ENCODE results near the gene PKD1. TPM values are rescaled to one million over a fixed set of nuclear protein-coding genes. Genes with fewer than 3 reads are reported as not detected.

Gene PKD1
- total and polyA plus RNA-seq, 7 experiments from 2014 or later = 4.9 to 153 (median 97.6) TPM

GRCh38 chr16:2171601-2172178 lies 36.0 kb upstream of the PKD1 start:
- H3K27me3 ChIP-seq (ENCODE audit: control insufficient read depth in 2 of 2, insufficient read depth in 2 of 2, low read length in 2 of 2) = no peaks in the 10 kb centered on the region
- CTCF ChIA-PET = no interaction called here
- H3K4me1 Mint-ChIP-seq = peaks cover 0 to 4% (median 0%) of the 10 kb centered on the region in 7 donors
- no peaks in the 10 kb centered on the region for H3K27me3 Mint-ChIP-seq
- DNase-seq (no peak), ATAC-seq (no peak)
- H3K4me3 ChIP-seq (ENCODE audit: low read length) = no peak overlapping the region
- POLR2A ChIA-PET = interaction anchor here (0.6 kb wide), 1 partner anchor 223 kb away, joined by 4 read pairs; no protein-coding TSS in a partner anchor
- H3K9me3 Mint-ChIP-seq = no peaks in the 10 kb centered on the region
- H3K27ac ChIP-seq (ENCODE audit: low read depth, low read length) = no peak overlapping the region
- H3K27ac Mint-ChIP-seq = no peak overlapping the region
- H3K4me3 Mint-ChIP-seq = no peak overlapping the region
- H3K36me3 Mint-ChIP-seq = peaks cover 3 to 11% (median 4%) of the 10 kb centered on the region in 5 donors
- H3K4me1 ChIP-seq (ENCODE audit: control insufficient read depth in 2 of 2, insufficient read depth in 2 of 2, low read length in 2 of 2) = no peaks in the 10 kb centered on the region
- no peaks in the 10 kb centered on the region for H3K9me3 ChIP-seq (ENCODE audit: control insufficient read depth in 2 of 3, low read length in 3 of 3)
- peaks cover 0 to 65% (median 0%) of the 10 kb centered on the region in 3 experiments for H3K36me3 ChIP-seq (ENCODE audit: control insufficient read depth in 2 of 3, insufficient read depth in 3 of 3, low read length in 3 of 3)
- intact Hi-C loops (cut with micrococcal nuclease) = no loop called here

GRCh38 chr16:2170587-2171435 lies 35.1 kb upstream of the PKD1 start:
- Mint-ChIP-seq H3K36me3 (peaks cover under 1 to 11% (median 4%) of the 10 kb centered on the region in 5 donors), H3K27ac (no peak overlapping the region), H3K9me3 (no peaks in the 10 kb centered on the region), H3K4me1 (peaks cover 0 to 4% (median 0%) of the 10 kb centered on the region in 7 donors), H3K4me3 (no peak overlapping the region), H3K27me3 (no peaks in the 10 kb centered on the region)
- Histone ChIP-seq H3K27me3 (ENCODE audit: control insufficient read depth in 2 of 2, insufficient read depth in 2 of 2, low read length in 2 of 2) (no peaks in the 10 kb centered on the region), H3K9me3 (ENCODE audit: control insufficient read depth in 2 of 3, low read length in 3 of 3) (no peaks in the 10 kb centered on the region), H3K4me1 (ENCODE audit: control insufficient read depth in 2 of 2, insufficient read depth in 2 of 2, low read length in 2 of 2) (no peaks in the 10 kb centered on the region), H3K4me3 (ENCODE audit: low read length) (no peak overlapping the region), H3K27ac (ENCODE audit: low read depth, low read length) (no peak overlapping the region), H3K36me3 (ENCODE audit: control insufficient read depth in 2 of 3, insufficient read depth in 3 of 3, low read length in 3 of 3) (peaks cover 0 to 66% (median 3%) of the 10 kb centered on the region in 3 experiments)
- POLR2A ChIA-PET = no interaction called here
- no peak for DNase-seq
- CTCF ChIA-PET = no interaction called here
- ATAC-seq = no peak
- intact Hi-C loops (cut with micrococcal nuclease) = no loop called here

GRCh38 chr16:2170080-2170479 lies 34.4 kb upstream of the PKD1 start:
- no peaks in the 10 kb centered on the region for H3K9me3 Mint-ChIP-seq
- intact Hi-C loops (cut with micrococcal nuclease) = no loop called here
- Histone ChIP-seq H3K36me3 (ENCODE audit: control insufficient read depth in 2 of 3, insufficient read depth in 3 of 3, low read length in 3 of 3) (peaks cover 0 to 61% (median 3%) of the 10 kb centered on the region in 3 experiments), H3K9me3 (ENCODE audit: control insufficient read depth in 2 of 3, low read length in 3 of 3) (no peaks in the 10 kb centered on the region), H3K27me3 (ENCODE audit: control insufficient read depth in 2 of 2, insufficient read depth in 2 of 2, low read length in 2 of 2) (no peaks in the 10 kb centered on the region), H3K27ac (ENCODE audit: low read depth, low read length) (no peak overlapping the region), H3K4me3 (ENCODE audit: low read length) (no peak overlapping the region), H3K4me1 (ENCODE audit: control insufficient read depth in 2 of 2, insufficient read depth in 2 of 2, low read length in 2 of 2) (no peaks in the 10 kb centered on the region)
- H3K36me3 Mint-ChIP-seq = peaks cover 0 to 10% (median 4%) of the 10 kb centered on the region in 5 donors
- H3K4me3 Mint-ChIP-seq = no peak overlapping the region
- CTCF ChIA-PET = no interaction called here
- no peaks in the 10 kb centered on the region for H3K27me3 Mint-ChIP-seq
- no peak for ATAC-seq
- no peak overlapping the region for H3K27ac Mint-ChIP-seq
- POLR2A ChIA-PET = no interaction called here
- DNase-seq = no peak
- H3K4me1 Mint-ChIP-seq = peaks cover 0 to 4% (median 0%) of the 10 kb centered on the region in 7 donors

GRCh38 chr16:2167068-2167638 lies 31.5 kb upstream of the PKD1 start:
- no peak for DNase-seq
- CTCF ChIA-PET = interaction anchor here (0.8 kb wide), 1 partner anchor 20 kb away, joined by 3 read pairs; no protein-coding TSS in a partner anchor
- Mint-ChIP-seq H3K4me1 (peaks cover 0 to 3% (median 0%) of the 10 kb centered on the region in 7 donors), H3K9me3 (no peaks in the 10 kb centered on the region), H3K27ac (no peak overlapping the region), H3K27me3 (no peaks in the 10 kb centered on the region), H3K36me3 (peaks cover 0 to 9% (median 0%) of the 10 kb centered on the region in 5 donors), H3K4me3 (no peak overlapping the region)
- ATAC-seq = no peak
- H3K36me3 ChIP-seq (ENCODE audit: control insufficient read depth in 2 of 3, insufficient read depth in 3 of 3, low read length in 3 of 3) = peaks cover 0 to 42% (median 3%) of the 10 kb centered on the region in 3 experiments
- intact Hi-C loops (cut with micrococcal nuclease) = no loop called here
- POLR2A ChIA-PET = interaction anchor here (0.6 to 1.8 kb wide), 2 partner anchors 12 to 1323 kb away, joined by 3 to 6 read pairs; partner anchors contain the start of gene TRAF7
- H3K9me3 ChIP-seq (ENCODE audit: control insufficient read depth in 2 of 3, low read length in 3 of 3) = no peaks in the 10 kb centered on the region
- no peak overlapping the region for H3K4me3 ChIP-seq (ENCODE audit: low read length)
- H3K27ac ChIP-seq (ENCODE audit: low read depth, low read length) = no peak overlapping the region
- no peaks in the 10 kb centered on the region for H3K4me1 ChIP-seq (ENCODE audit: control insufficient read depth in 2 of 2, insufficient read depth in 2 of 2, low read length in 2 of 2)
- H3K27me3 ChIP-seq (ENCODE audit: control insufficient read depth in 2 of 2, insufficient read depth in 2 of 2, low read length in 2 of 2) = no peaks in the 10 kb centered on the region

- intact Hi-C loops (cut with micrococcal nuclease) = no loop called here
- H3K4me3 ChIP-seq (ENCODE audit: low read length) = no peak overlapping the region
- H3K4me1 Mint-ChIP-seq = peaks cover 0 to 3% (median 0%) of the 10 kb centered on the region in 7 donors
- H3K27me3 Mint-ChIP-seq = no peaks in the 10 kb centered on the region
- peak overlapping the region in 2 of 9 donors; percentile 25 to 56 for H3K27ac Mint-ChIP-seq
- no peak overlapping the region for H3K27ac ChIP-seq (ENCODE audit: low read depth, low read length)
- ChIA-PET POLR2A (interaction anchor here (0.6 to 1.8 kb wide), 2 partner anchors 12 to 1322 kb away, joined by 3 to 6 read pairs; partner anchors contain the start of gene TRAF7), CTCF (interaction anchor here (0.8 kb wide), 1 partner anchor 21 kb away, joined by 3 read pairs; no protein-coding TSS in a partner anchor)
- H3K4me1 ChIP-seq (ENCODE audit: control insufficient read depth in 2 of 2, insufficient read depth in 2 of 2, low read length in 2 of 2) = no peaks in the 10 kb centered on the region
- peaks cover 0 to 13% (median 0%) of the 10 kb centered on the region in 5 donors for H3K36me3 Mint-ChIP-seq
- no peak for ATAC-seq
- no peaks in the 10 kb centered on the region for H3K9me3 Mint-ChIP-seq
- no peak for DNase-seq
- no peaks in the 10 kb centered on the region for H3K9me3 ChIP-seq (ENCODE audit: control insufficient read depth in 2 of 3, low read length in 3 of 3)
- H3K36me3 ChIP-seq (ENCODE audit: control insufficient read depth in 2 of 3, insufficient read depth in 3 of 3, low read length in 3 of 3) = peaks cover 0 to 35% (median 3%) of the 10 kb centered on the region in 3 experiments
- no peak overlapping the region for H3K4me3 Mint-ChIP-seq
- no peaks in the 10 kb centered on the region for H3K27me3 ChIP-seq (ENCODE audit: control insufficient read depth in 2 of 2, insufficient read depth in 2 of 2, low read length in 2 of 2)
These were observed 30.8 kb upstream of the PKD1 start for GRCh38 chr16:2166263-2167067.

- ChIA-PET CTCF (no interaction called here), POLR2A (interaction anchor here (0.5 to 1.8 kb wide), 2 partner anchors 11 to 1476 kb away, joined by 4 to 6 read pairs; partner anchors contain the start of genes TRAF7 and WDR24)
- H3K27me3 ChIP-seq (ENCODE audit: control insufficient read depth in 2 of 2, insufficient read depth in 2 of 2, low read length in 2 of 2) = no peaks in the 10 kb centered on the region
- intact Hi-C loops (cut with micrococcal nuclease) = no loop called here
- no peaks in the 10 kb centered on the region for H3K9me3 ChIP-seq (ENCODE audit: control insufficient read depth in 2 of 3, low read length in 3 of 3)
- H3K27ac ChIP-seq (ENCODE audit: low read depth, low read length) = no peak overlapping the region
- Mint-ChIP-seq H3K27me3 (no peaks in the 10 kb centered on the region), H3K9me3 (no peaks in the 10 kb centered on the region), H3K4me1 (peaks cover 0 to 3% (median 0%) of the 10 kb centered on the region in 7 donors), H3K36me3 (peaks cover 0 to 13% (median 0%) of the 10 kb centered on the region in 5 donors), H3K27ac (peak overlapping the region in 2 of 9 donors; percentile 25 to 56), H3K4me3 (no peak overlapping the region)
- ATAC-seq (no peak), DNase-seq (no peak)
- no peaks in the 10 kb centered on the region for H3K4me1 ChIP-seq (ENCODE audit: control insufficient read depth in 2 of 2, insufficient read depth in 2 of 2, low read length in 2 of 2)
- H3K36me3 ChIP-seq (ENCODE audit: control insufficient read depth in 2 of 3, insufficient read depth in 3 of 3, low read length in 3 of 3) = peaks cover 0 to 32% (median 3%) of the 10 kb centered on the region in 3 experiments
- H3K4me3 ChIP-seq (ENCODE audit: low read length) = no peak overlapping the region
These were observed 30.2 kb upstream of the PKD1 start for GRCh38 chr16:2165861-2166260.
